GM21526 (cell line): Measurements from ENCODE around the gene FAM53A.

Source experiments
- ATAC-seq: cut with Tn5 transposase; IDR thresholded peaks from one replicate; pipeline ENCODE4 v1.9.1; 2021; ENCODE audit warnings: moderate library complexity; ENCODE audit not compliant: unreplicated experiment, low FRiP score

The FAM53A gene

GRCh38 chr4:1683736-1684505 lies at the start of gene FAM53A:
FAM53A (minus strand) TSS chr4:1684313; CDS start chr4:1668741, 15,572 bp downstream.
- peak; percentile 77 for ATAC-seq

- ATAC-seq = no peak
These were observed 48.8 kb upstream of the FAM53A start for GRCh38 chr4:1732911-1733310.

GRCh38 chr4:1731180-1731579 lies 47.1 kb upstream of the FAM53A start:
- ATAC-seq = no peak

- ATAC-seq = no peak
These were observed 46.5 kb upstream of the FAM53A start for GRCh38 chr4:1730532-1731135.

- no peak for ATAC-seq
These were observed 44.2 kb upstream of the FAM53A start for GRCh38 chr4:1728061-1728980.

- no peak for ATAC-seq
These were observed 43.3 kb upstream of the FAM53A start for GRCh38 chr4:1727117-1728031.

GRCh38 chr4:1726146-1726934 lies 42.2 kb upstream of the FAM53A start:
- no peak for ATAC-seq

- no peak for ATAC-seq
These were observed 41.4 kb upstream of the FAM53A start for GRCh38 chr4:1725521-1725920.

- no peak for ATAC-seq
These were observed 39.2 kb upstream of the FAM53A start for GRCh38 chr4:1723131-1723801.

GRCh38 chr4:1722551-1723118 lies 38.5 kb upstream of the FAM53A start:
- no peak for ATAC-seq

- no peak for ATAC-seq
These were observed 37.8 kb upstream of the FAM53A start for GRCh38 chr4:1721666-1722550.

GRCh38 chr4:1721003-1721665 lies 37.0 kb upstream of the FAM53A start, which contains the start of the genes TACC3 and TMEM129:
TACC3 (plus strand) TSS chr4:1721521; CDS start chr4:1723422, 1,901 bp downstream.
TMEM129 (minus strand) TSS chr4:1721323; CDS start chr4:1720837, 486 bp downstream.
- peak; percentile 64 for ATAC-seq

GRCh38 chr4:1720163-1720983 lies 36.3 kb upstream of the FAM53A start:
- peak; percentile 7 for ATAC-seq

- ATAC-seq = no peak
These were observed 34.2 kb upstream of the FAM53A start for GRCh38 chr4:1718095-1718850.
